WTC11 (cell line): Measurements from ENCODE around the gene CD300LG.

ENCODE experiments used
- ETV6 ChIP-seq: sonication (generic); formaldehyde crosslinking; IDR thresholded peaks from 2 replicates; pipeline ENCODE4 v1.8.1; 2022; ENCODE audit warnings: mild to moderate bottlenecking, missing genetic modification reagents
- MYBL2 ChIP-seq: sonication (generic); formaldehyde crosslinking; IDR thresholded peaks from 2 replicates; pipeline ENCODE4 v1.8.1; 2023; ENCODE audit warnings: mild to moderate bottlenecking, moderate library complexity, missing genetic modification reagents
- TF ChIP-seq, protein P1 (sequence below): fragments of 200-600 bp; IDR thresholded peaks from 2 replicates; pipeline ENCODE4 v1.8.0; 2022; ENCODE audit warnings: antibody characterized with exemption
- TF ChIP-seq, protein P2 (sequence below): sonication (generic); formaldehyde crosslinking; IDR thresholded peaks from 2 replicates; pipeline ENCODE4 v1.8.0; 2022; ENCODE audit warnings: mild to moderate bottlenecking, missing genetic modification reagents
- TF ChIP-seq, protein P3 (sequence below): sonication (generic); formaldehyde crosslinking; IDR thresholded peaks from 2 replicates; pipeline ENCODE4 v1.8.0; 2022; ENCODE audit warnings: mild to moderate bottlenecking, missing genetic modification reagents

GRCh38 chr17:43817826-43818225 is 29.1 kb upstream of the CD300LG start:
- TF ChIP-seq, protein P1, sequence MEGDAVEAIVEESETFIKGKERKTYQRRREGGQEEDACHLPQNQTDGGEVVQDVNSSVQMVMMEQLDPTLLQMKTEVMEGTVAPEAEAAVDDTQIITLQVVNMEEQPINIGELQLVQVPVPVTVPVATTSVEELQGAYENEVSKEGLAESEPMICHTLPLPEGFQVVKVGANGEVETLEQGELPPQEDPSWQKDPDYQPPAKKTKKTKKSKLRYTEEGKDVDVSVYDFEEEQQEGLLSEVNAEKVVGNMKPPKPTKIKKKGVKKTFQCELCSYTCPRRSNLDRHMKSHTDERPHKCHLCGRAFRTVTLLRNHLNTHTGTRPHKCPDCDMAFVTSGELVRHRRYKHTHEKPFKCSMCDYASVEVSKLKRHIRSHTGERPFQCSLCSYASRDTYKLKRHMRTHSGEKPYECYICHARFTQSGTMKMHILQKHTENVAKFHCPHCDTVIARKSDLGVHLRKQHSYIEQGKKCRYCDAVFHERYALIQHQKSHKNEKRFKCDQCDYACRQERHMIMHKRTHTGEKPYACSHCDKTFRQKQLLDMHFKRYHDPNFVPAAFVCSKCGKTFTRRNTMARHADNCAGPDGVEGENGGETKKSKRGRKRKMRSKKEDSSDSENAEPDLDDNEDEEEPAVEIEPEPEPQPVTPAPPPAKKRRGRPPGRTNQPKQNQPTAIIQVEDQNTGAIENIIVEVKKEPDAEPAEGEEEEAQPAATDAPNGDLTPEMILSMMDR, result no peak
- TF ChIP-seq ETV6 (no peak), MYBL2 (CRISPR knock-in tag) (no peak)
- TF ChIP-seq, protein P2, sequence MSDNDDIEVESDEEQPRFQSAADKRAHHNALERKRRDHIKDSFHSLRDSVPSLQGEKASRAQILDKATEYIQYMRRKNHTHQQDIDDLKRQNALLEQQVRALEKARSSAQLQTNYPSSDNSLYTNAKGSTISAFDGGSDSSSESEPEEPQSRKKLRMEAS (CRISPR knock-in tag), result no peak
- TF ChIP-seq, protein P3, sequence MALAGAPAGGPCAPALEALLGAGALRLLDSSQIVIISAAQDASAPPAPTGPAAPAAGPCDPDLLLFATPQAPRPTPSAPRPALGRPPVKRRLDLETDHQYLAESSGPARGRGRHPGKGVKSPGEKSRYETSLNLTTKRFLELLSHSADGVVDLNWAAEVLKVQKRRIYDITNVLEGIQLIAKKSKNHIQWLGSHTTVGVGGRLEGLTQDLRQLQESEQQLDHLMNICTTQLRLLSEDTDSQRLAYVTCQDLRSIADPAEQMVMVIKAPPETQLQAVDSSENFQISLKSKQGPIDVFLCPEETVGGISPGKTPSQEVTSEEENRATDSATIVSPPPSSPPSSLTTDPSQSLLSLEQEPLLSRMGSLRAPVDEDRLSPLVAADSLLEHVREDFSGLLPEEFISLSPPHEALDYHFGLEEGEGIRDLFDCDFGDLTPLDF (CRISPR knock-in tag), result no peak
